NCI-H82 treated with DMSO at 0.1 percent for 48 hours (cell line): ENCODE results near the gene NEDD4.
"Not testable (repeated sequence)": the region's sequence is repeated elsewhere in the genome, so short reads cannot be mapped to it uniquely, and the experiment has no call there.

ENCODE experiments used
- DNase-seq: peaks from one replicate; lab custom pipeline; 2025; ENCODE audit not compliant: unreplicated experiment; lab: John Stamatoyannopoulos, UW

The NEDD4 gene

GRCh38 chr15:55897560-55898336 is 95.7 kb downstream of the NEDD4 start:
- peak; percentile 40 for DNase-seq

- DNase-seq: no peak
These were observed 98.9 kb downstream of the NEDD4 start for GRCh38 chr15:55894399-55894965.

- no peak for DNase-seq
These were observed 99.6 kb downstream of the NEDD4 start for GRCh38 chr15:55893852-55894251.

GRCh38 chr15:55891196-55891595 is 102.2 kb downstream of the NEDD4 start:
- no peak for DNase-seq

- DNase-seq: no peak
These were observed 109.2 kb downstream of the NEDD4 start for GRCh38 chr15:55884223-55884622.

- DNase-seq: no peak
These were observed 114.2 kb downstream of the NEDD4 start for GRCh38 chr15:55879181-55879580.

GRCh38 chr15:55873024-55873720 is 120.2 kb downstream of the NEDD4 start:
- peak; percentile 18 for DNase-seq

- peak; percentile 49 for DNase-seq
These were observed 120.9 kb downstream of the NEDD4 start for GRCh38 chr15:55872471-55872870.

GRCh38 chr15:55869660-55870059 is 123.8 kb downstream of the NEDD4 start:
- DNase-seq: no peak

- no peak for DNase-seq
These were observed 124.7 kb downstream of the NEDD4 start for GRCh38 chr15:55868707-55869106.

GRCh38 chr15:55868291-55868690 is 125.1 kb downstream of the NEDD4 start:
- DNase-seq: not testable (repeated sequence)

- DNase-seq: no peak
These were observed 129.5 kb downstream of the NEDD4 start for GRCh38 chr15:55863911-55864310.

GRCh38 chr15:55861115-55861514 is 132.3 kb downstream of the NEDD4 start:
- peak; percentile 6 for DNase-seq

- DNase-seq: no peak
These were observed 132.9 kb downstream of the NEDD4 start for GRCh38 chr15:55860468-55860867.

GRCh38 chr15:55859681-55860080 is 133.7 kb downstream of the NEDD4 start:
- no peak for DNase-seq

GRCh38 chr15:55858661-55859060 is 134.8 kb downstream of the NEDD4 start:
- DNase-seq: no peak

- no peak for DNase-seq
These were observed 136.8 kb downstream of the NEDD4 start for GRCh38 chr15:55856506-55857164.

- no peak for DNase-seq
These were observed 140.3 kb downstream of the NEDD4 start for GRCh38 chr15:55853134-55853533.

- peak; percentile 88 for DNase-seq
These were observed 147.2 kb downstream of the NEDD4 start for GRCh38 chr15:55846116-55846707.

- DNase-seq: not testable (repeated sequence)
These were observed 150.5 kb downstream of the NEDD4 start for GRCh38 chr15:55842897-55843296.

- DNase-seq: no peak
These were observed 157.5 kb downstream of the NEDD4 start for GRCh38 chr15:55835866-55836265.
